ENCODE measurements around the gene RNU6-9.

RNU6-9 gene

GRCh38 chr19:936175-936546 is 42.9 kb downstream of the RNU6-9 start:
- FAIRE-seq, result no peak
- DNase-seq (ENCODE audit: insufficient read length, low spot score), result no peak
- no peak for TF ChIP-seq CTCF (IDR thresholded peaks at IDR 0.05; ENCODE audit: insufficient read depth, missing control alignments)

GRCh38 chr19:937259-937694 is 44.0 kb downstream of the RNU6-9 start:
- FAIRE-seq (no peak), DNase-seq (ENCODE audit: insufficient read length, low spot score) (no peak)
- TF ChIP-seq CTCF (IDR thresholded peaks at IDR 0.05; ENCODE audit: insufficient read depth, missing control alignments), result no peak

GRCh38 chr19:938233-938923 is 45.1 kb downstream of the RNU6-9 start:
- FAIRE-seq, result no peak
- DNase-seq (ENCODE audit: insufficient read length, low spot score), result no peak
- TF ChIP-seq CTCF (IDR thresholded peaks at IDR 0.05; ENCODE audit: insufficient read depth, missing control alignments), result no peak

GRCh38 chr19:939439-939838 is 46.2 kb downstream of the RNU6-9 start:
- no peak for DNase-seq (ENCODE audit: insufficient read length, low spot score)
- FAIRE-seq, result no peak
- no peak for TF ChIP-seq CTCF (IDR thresholded peaks at IDR 0.05; ENCODE audit: insufficient read depth, missing control alignments)

GRCh38 chr19:939922-940321 is 46.6 kb downstream of the RNU6-9 start:
- DNase-seq (ENCODE audit: insufficient read length, low spot score) (no peak), FAIRE-seq (no peak)
- TF ChIP-seq CTCF (IDR thresholded peaks at IDR 0.05; ENCODE audit: insufficient read depth, missing control alignments), result no peak

GRCh38 chr19:940591-941291 is 47.5 kb downstream of the RNU6-9 start:
- no peak for TF ChIP-seq CTCF (IDR thresholded peaks at IDR 0.05; ENCODE audit: insufficient read depth, missing control alignments)
- FAIRE-seq (no peak), DNase-seq (ENCODE audit: insufficient read length, low spot score) (no peak)
